Amygdala (tissue), 56 donors: Measurements from ENCODE around the gene MINAR1.
A peak's percentile ranks its signal among the peaks of the same experiment; 100 is the strongest.

Source experiments
- DNase-seq, 56 donors: peaks; one replicate each; lab custom pipeline; 2025; lab: John Stamatoyannopoulos, UW

MINAR1 gene

DNA sequence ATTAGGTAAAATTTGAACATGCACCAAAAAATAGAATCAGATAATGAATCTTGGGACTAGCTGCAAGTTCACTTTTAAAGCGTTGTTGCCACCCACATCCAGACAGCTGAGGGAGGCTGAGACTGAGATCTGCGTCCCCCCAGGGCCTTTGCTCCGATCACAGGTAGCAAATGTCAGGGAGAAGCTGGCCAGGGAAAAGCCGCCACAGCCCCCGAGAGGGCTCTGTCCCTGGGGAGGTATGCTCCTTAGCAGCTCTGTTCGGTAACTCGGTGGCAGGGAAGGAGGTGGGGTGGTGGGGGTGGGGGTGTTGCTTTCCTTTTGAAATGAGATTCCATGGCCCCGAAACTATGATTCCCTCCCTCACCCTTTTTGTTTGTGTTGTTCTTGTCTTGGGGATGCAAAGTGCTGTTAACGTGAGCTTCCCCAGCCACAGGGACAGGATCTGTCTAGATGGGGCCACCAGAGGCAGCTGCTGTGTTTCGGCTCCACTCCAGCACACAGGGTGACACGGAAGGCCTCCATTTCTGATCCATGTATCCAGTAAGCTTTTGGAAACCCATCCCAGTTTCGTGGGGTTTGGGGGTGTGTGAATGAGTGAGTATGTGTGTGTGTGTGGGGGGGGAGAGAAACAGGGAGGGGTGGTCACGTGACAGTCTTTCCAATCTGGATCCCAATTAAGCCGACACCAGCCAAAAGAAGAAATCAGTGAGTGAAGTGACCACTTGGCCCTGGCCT, 1.1 kb upstream of the MINAR1 start:
- DNase-seq = peak in 2 of 56 donors; percentile 7 to 25

DNA sequence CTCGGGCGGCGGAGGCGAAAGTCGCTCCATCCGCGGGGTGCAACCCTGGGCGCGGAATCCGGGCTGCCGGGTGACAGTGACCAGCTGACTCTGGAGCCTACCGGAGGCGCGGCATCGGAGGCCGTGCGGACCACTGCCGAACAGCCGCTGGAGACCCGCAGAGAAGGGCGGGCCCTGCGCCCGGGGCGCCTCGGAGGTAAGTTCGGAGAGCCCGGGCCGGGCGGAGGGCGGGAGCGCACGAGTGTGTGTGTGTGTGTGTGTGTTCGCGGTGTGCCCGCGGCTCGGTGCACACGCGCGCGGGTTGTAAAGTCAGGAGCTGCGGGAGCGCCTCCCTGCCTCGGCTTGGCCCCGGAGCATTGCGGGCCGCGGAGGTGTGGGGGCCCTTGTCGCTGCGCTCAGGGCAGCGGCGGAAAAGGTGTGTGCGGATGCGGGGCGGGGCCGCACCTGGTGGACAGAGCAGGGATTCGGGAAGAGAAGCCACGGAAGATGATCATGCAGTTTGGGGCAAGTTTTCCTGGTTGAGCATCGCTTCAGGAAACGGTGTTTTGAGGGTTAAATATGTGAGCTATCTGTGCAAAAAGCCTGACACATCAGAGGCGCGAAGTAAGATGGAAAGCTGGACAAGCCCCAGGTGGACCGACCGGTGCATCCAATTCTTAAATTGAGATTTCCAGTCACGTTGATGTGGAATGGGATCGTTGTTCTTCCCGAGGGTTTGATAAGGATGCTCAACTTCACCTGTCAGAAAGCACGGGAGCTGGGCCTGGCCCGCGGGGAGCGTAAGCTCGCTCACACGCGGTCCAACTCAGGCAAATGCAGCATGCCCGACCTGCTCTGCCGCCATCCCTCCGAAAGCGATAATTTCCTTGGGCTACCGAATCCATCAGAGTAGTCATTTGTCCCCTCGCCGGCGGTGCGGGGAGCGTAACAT, 474 bp downstream of the MINAR1 start:
- peak in 1 of 56 donors; percentile 10 for DNase-seq

DNA sequence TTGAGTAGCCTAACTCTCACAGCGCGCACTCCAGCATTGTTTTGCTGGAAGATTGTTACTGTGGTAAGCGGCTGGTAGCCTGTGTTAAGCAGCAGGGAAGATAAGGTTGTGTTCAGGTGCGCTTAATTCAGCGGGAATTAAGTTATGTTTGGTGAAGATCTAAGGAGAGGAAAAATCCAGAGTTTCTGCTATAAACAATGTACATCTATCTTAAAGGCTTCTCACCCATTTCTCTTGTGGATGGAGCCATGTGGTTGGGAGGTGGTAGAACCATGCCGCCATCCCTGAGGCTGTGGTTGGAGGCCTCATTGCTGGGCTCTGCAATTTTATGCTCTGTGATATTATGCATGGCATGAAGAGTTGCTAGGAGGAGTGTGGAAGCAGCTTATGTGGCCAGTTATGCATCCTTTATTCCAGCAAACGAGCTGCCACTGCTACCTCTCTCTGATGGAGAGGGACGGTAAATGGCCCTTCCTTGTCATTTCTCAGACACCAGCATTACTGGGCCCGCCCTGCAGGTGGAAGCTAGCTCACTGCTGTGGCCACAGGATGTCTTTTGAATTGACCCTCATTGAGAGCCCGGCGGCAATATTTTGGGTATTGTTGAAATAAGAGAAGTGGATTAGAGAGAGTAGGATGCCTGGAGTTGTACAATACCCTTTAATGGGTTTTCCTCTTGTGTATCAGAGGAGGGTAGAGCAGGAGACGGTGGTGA, 1.3 kb downstream of the MINAR1 start:
- no peak for DNase-seq

DNA sequence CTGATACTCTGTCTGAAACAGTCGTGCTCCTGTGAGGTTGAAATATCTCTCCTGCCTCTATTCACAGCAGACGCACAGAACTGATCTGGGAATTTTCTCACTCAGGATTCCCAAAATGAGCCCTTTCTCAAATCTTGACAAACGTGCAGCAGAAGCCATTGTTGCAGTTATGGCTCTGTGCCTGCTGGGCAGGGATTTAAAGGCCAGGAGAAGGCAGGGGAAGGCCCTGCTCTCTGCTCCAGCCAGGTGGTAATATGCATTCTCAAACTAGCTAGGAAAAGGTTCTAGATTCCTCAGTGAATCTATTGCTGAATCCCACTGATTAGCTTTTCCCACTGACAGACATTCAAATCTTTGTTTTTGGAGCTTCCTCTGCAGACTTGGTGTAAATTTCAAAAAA, 2.2 kb downstream of the MINAR1 start:
- DNase-seq = no peak

DNA sequence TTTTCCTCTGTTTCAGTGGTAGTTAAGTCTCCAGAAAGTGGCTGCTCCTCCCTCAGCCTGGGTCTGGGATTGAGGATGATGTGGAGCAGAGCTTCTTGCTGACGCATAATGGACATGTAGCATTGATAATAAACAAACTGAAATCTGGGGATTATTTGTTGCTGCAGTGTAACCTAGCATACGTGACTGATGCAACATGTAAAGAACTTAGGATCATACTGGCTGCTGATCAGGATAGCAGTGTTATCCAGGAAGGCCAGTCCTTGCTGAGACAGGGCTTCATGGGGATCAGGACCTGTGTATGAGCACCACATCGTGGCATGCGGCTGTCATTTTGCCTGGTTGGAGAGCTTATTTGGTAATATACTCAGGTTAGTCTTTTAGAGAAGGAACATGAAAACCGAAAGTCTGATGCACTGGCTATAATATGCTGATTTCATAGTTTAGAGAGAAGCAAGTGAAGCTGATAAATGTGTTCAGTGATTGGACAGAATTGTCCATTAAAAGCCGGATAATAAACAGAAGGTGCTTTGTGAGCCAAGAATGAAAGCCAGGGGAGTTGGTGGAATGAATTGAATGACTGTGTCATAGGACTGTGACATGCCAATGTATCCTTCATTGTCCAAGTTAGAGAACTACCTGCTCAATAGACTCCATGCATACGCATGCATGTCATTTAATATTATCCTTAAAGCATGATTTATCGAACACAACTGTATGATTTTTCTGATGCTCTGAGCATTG, 4.1 kb downstream of the MINAR1 start:
- no peak for DNase-seq

DNA sequence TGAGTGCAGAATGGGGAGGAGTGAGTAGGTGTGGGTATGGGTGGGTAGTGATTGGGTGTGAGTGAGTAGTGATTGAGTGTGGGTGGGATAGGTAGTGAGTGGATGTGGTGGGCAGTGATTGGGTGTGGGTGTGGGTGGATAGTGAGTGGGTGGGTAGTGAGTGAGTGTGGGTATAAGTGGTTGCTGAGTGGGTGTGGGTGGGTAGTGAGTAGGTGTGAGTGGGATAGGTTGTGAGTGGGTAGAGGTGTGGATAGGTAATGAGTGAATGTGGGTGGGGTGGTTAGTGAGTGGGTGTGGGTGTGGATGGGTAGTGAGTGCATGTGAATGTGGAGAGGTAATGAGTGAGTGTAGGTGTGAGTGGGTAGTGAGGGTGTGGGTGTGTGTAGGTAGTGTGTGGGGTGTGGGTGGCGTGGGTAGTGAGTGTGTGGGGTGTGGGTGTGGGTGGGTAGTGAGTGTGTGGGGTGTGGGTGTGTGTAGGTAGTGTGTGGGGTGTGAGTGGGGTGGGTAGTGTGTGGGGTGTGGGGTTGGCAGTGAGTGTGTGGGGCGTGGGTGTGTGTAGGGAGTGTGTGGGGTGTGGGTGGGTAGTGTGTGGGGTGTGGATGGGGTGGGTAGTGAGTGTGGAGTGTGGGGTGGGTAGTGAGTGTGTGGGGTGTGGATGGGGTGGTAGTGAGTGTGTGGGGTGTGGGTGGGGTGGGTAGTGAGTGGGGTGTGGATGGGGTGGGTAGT, 5.3 kb downstream of the MINAR1 start:
- DNase-seq = no peak

DNA sequence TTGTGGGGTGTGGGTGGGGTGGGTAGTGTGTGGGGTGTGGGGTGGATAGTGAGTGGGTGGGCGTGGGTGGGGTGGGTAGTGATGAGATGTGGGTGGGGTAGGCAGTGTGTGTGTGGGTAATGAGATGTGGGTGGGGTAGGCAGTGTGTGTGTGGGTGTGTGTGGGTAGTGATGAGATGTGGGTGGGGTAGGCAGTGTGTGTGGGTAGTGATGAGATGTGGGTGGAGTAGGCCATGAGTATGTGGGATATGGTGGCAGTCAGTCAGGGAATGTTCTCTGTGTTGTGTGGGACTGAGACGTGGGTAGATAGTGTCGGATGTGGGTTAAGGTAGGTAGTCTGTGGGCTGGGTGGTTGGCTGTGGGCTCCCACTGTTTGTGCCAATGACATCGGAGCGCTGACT, 7.1 kb downstream of the MINAR1 start:
- DNase-seq = no peak

DNA sequence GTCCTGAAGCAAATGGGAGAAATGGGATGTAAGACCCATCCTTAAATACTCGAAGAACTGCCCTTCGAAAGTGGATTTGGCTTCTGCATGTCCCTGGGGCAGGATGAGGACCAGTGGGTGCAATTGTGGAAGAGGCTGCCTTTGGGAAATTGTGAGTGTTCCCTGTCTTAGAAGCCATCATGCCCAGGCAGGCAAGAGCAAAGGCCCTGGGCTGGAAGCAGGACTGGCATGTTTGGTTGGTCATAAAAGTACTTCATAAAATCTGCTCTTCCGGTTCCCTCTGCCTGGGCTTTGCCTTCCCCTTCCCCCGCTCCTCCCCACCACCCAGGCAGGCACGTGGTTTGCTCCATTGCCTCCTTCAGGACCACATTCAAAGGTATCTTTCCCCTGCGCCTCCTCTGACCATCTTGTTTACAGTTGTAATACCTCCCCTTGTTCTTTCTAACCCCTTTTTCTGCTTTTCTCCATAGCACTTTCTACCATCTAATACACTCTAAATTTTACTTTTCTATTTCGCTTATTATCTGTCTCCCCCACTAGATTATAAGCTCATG, 8.3 kb downstream of the MINAR1 start:
- DNase-seq = no peak

DNA sequence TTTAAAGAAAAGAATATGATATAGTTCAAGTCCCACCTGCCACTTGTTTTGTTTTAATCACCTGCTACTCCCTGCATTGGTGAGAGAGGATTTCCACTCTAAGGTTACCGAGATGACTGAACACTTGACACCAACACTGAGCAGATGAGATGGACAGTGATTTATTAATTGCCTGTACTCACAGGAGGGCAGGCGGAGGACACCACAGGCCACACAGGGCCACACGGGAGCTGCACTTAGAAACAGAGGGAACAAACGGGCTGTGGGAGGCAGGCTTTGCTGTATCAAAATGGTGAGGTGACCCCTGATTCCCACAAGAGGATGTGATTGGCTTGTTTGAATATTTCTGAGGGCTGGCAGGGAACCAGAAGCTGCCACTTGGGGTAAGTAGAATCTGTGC, 10.8 kb downstream of the MINAR1 start:
- no peak for DNase-seq

DNA sequence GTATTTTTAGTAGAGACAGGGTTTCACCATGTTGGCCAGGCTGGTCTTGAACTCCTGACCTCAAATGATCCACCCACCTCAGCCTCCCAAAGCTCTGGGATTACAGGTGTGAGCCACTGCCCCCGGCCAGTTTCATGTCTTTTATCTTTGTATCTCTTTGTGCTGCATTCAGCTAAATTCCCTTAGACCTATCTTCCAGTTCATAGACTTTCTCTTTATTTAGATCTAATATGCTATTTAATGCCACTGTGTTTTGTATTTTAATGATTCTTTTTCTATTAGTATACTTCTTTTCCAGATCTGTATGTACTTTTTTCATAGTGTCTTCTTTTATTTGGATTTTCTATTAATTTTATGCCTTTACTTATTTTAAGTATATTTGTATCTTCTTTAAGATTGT, 14.9 kb downstream of the MINAR1 start:
- no peak for DNase-seq

DNA sequence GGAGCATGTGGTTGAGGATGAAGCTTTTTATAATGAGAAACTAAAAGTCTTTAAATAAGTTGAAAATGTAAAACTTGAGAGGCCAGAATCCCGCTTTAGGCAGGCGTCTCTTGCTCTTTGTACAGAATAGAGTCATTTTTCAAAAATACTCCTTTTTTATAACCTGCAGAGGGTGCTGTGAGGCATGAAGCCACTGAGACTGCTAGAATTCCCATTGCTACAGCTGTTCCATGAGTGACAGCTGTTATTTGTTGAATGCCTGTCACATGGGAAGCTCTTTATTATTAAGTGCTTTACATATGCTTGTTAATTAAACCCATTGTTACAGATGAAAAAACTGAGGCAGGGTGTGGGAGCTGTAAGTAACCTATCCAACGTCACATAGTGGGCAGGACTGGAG, 18.5 kb downstream of the MINAR1 start:
- DNase-seq = no peak

DNA sequence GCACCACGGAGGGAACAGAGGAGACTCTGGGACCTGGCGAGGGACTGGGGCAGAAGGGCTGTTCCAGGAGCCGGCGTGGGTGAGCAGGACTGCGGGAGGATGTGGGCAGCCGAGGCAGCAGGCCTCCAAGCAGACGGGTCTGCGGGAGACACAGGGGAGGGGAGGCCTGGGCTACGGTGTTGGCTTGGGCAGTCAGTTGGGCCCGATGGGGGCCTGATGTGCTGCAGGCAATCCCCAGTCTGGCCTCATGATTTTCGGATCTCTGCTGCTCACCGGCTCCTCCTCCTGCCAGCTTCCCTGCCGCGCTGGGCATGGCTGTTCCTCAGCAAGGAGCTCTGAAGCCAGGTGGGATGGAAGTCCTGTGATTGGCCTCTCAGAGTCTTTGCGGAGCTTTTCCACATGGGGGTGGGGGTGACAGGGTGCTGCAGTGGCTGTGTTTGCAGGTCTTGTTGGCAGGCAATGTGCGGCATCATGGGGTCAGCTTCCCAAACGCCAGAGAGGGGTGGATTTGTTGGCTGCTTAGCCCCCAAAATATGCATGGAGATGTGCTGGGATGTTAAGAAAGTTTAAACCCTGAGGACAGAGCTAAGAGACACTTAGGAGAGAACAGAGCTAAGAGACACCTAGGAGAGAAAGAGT, 19.3 kb downstream of the MINAR1 start:
- no peak for DNase-seq

DNA sequence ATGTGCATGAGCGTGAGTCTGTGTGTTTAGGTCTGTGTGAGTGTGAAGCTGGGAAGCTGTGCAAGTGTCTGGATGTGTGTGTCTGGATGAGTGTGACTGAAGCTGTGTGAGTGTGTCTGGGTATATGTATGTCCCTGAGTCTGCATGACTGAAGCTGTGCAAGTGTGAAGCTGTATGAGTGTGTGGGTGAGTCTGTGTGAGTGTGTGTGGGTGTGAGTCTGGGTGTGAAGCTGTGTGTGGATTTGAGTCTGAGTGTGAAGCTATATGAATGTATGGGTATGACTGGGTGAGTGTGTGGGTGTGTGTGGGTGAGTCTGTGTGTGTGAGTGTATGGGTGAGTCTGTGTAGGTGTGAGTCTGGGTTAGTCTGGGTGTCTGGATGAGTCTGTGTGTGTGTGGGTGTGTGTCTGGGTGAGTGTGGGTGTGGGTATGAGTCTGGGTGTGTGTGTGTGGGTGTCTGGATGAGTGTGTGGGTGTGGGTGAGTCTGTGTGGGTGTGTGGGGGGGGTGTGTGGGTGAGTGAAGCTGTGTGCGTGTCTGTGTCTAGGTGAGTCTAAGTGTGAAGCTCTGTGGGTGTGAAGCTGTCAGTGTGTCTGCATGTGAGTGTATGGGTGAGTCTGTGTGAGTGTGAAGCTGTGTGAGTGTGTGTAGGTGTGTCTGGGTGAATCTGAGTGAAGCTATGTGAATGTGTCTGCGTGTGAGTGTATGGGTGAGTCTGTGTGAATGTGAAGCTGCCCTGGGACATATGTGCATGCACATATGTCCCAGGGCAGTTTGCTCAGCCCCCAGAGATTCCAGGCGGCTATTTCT, 20.3 kb downstream of the MINAR1 start:
- no peak for DNase-seq

DNA sequence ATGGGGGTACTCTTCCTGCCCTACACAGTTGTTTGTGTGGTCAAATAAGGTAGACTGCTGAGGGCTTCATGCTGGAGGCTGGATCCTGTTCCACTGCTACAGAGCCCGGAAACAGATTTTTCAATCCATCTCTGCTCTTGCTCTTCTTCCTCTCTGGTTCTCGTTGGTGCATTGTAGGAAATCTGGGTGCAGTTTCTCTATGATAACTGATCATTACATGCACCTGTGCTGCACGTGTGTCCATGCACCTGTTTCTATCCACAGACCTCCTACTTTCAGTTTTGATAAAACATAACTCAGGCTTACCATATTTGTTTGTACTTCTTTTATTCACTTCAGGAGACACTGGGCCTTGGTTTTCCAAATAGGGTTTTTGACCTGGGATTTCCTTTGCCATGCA, 21.3 kb downstream of the MINAR1 start:
- DNase-seq = no peak

DNA sequence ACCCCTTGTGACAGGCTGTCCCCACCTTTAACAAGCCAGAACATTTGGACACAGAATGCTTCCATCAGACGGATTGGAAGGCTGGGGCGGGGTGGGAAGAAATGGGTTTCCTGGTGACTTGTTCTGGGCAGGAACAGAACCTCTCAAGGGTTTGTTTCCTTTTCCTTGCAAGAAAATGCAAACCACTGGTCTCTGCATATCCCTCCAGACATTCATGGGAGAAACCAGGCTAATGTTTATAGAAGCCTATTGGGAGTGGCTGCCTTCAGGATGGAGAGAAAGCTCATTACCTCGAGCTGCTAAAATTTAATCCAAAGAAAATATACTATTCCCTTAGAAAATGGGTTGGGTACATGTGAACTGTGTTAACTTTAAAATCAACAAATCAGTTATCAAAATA, 21.9 kb downstream of the MINAR1 start:
- no peak for DNase-seq

DNA sequence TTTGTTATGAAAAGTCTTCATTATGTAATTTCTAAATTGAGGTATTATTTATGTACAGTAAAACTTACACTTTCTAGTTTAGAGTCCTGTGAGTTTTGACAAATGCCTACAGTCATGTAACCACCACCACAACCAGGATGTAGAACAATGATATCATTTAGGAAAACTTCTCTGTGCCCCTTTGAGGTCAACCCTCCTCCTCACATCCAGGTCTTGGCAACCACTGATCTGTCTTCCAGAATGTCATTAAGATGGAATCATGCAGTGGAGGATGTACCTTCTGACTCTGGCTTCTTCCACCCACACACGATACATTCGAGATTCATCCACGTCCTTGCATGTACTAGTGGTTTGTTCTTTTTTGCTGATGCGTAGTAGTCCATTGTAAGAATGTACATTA, 23.2 kb downstream of the MINAR1 start:
- DNase-seq = no peak

DNA sequence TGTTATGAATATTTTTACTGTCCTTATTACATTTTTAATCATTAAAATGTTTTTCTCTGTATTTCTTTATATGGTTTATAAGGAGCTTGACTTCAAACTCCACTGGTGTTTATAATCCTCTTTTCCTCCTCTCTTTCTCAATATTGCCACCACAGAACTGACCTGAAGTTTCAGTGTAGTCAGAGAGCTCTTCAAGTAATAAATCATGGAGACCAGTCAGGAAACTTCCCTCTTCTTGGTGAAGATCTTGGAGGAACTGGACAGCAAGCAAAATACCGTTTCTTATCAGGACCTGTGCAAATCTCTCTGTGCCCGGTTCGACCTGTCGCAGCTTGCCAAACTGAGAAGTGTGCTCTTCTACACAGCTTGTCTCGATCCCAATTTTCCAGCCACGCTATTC, 23.8 kb downstream of the MINAR1 start:
- no peak for DNase-seq

DNA sequence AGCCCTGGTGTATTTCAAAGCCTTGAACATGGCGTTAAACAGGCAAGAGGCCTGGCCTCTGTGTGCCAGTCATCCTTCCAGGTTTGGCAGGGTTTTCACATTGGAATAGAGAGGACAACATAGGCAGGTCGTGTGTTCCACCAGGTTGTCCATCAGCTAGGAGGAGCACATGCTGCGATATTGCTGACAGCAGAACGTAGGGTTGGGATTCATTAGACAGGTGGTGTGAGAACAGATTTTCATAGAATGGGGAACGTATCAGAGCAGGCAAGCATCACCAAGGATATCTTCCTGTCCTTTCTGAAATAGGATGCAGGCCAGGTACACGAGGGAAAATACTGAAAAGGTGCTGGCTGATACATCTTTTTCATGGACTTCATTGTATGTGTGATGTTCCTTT, 26.4 kb downstream of the MINAR1 start:
- no peak for DNase-seq
